ENCODE data around the gene MARCHF9. TPM values are rescaled to one million over a fixed set of nuclear protein-coding genes. Genes with fewer than 3 reads are reported as not detected.

The MARCHF9 gene
- total RNA-seq, 1 donor from 2014 or later = 13.8 TPM

- intact Hi-C loops (cut with micrococcal nuclease) = no loop called here
- H3K4me3 ChIP-seq = peak overlapping the region; percentile 78
- DNase-seq = peak; percentile 59
- H3K36me3 ChIP-seq = no peaks in the 10 kb centered on the region
- no peaks in the 10 kb centered on the region for H3K9me3 ChIP-seq (replicated peaks)
- peaks cover 23% of the 10 kb centered on the region for H3K4me1 ChIP-seq
- H3K27me3 ChIP-seq (ENCODE audit: low read depth) = peaks cover 61% of the 10 kb centered on the region
- TF ChIP-seq CTCF (IDR thresholded peaks at IDR 0.05; ENCODE audit: borderline replicate concordance) = peak; percentile 53
- H3K27ac ChIP-seq (replicated peaks) = peak overlapping the region; percentile 85
Measured at GRCh38 chr12:57726884-57727757, 27.8 kb upstream of the MARCHF9 start.

- Histone ChIP-seq H3K9me3 (replicated peaks) (no peaks in the 10 kb centered on the region), H3K27me3 (ENCODE audit: low read depth) (peaks cover 69% of the 10 kb centered on the region), H3K4me3 (peak overlapping the region; percentile 78), H3K4me1 (peaks cover 23% of the 10 kb centered on the region), H3K27ac (replicated peaks) (peak overlapping the region; percentile 85), H3K36me3 (no peaks in the 10 kb centered on the region)
- no peak for DNase-seq
- intact Hi-C loops (cut with micrococcal nuclease) = no loop called here
- TF ChIP-seq CTCF (IDR thresholded peaks at IDR 0.05; ENCODE audit: borderline replicate concordance) = no peak
Measured at GRCh38 chr12:57727758-57728395, 27.0 kb upstream of the MARCHF9 start.

- TF ChIP-seq CTCF (IDR thresholded peaks at IDR 0.05; ENCODE audit: borderline replicate concordance) = no peak
- Histone ChIP-seq H3K36me3 (no peaks in the 10 kb centered on the region), H3K4me1 (peaks cover 23% of the 10 kb centered on the region)
Measured at GRCh38 chr12:57729321-57729844, 25.5 kb upstream of the MARCHF9 start.

DNA sequence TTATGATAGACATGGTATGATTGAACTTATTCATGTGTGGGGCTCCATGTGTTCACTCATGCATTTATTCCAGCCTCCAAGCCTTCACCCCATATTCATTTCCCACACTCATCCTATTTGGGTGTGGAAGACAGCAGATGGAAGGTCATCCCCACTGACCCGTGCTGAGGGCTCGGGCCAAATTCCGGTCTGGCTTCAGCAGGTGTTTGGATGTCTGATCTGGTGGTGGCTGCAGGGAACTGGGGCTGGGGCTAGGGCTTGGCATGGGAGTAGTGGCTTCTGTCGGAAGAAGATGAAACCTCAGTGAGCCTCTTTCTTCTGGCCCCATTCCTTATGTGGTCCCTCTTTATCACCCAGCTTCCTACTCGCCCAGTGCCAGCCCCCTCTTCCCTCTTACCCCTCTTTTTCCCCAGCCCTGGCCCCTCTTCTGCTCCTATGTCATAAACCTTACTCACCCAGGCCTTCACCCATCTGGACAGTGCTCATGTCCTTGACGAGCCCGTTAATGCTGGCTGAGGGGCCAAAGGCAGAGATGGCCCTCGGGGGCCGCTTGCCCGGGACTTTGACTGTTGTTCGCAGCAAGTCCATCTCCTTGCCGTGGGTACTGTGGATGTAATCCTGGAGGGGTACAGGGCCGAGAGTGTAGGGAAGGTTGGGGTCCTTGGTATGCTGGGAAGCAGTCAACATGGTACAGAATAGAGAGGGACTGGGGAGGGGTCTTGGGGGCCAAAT lies 24.4 kb upstream of the MARCHF9 start:
- TF ChIP-seq CTCF (IDR thresholded peaks at IDR 0.05; ENCODE audit: borderline replicate concordance) = no peak
- H3K4me3 ChIP-seq = no peak overlapping the region
- DNase-seq = no peak
- H3K27me3 ChIP-seq (ENCODE audit: low read depth) = peaks cover 80% of the 10 kb centered on the region
- no peak overlapping the region for H3K27ac ChIP-seq (replicated peaks)
- H3K4me1 ChIP-seq = peaks cover 28% of the 10 kb centered on the region
- H3K36me3 ChIP-seq = no peaks in the 10 kb centered on the region
- H3K9me3 ChIP-seq (replicated peaks) = no peaks in the 10 kb centered on the region
- intact Hi-C loops (cut with micrococcal nuclease) = no loop called here

More at GRCh38 chr12:57729321-57729844, 25.5 kb upstream of the MARCHF9 start:
- H3K27me3 ChIP-seq (ENCODE audit: low read depth) = peaks cover 79% of the 10 kb centered on the region
- no peaks in the 10 kb centered on the region for H3K9me3 ChIP-seq (replicated peaks)
- intact Hi-C loops (cut with micrococcal nuclease) = no loop called here
- DNase-seq = no peak
- peak overlapping the region; percentile 12 for H3K27ac ChIP-seq (replicated peaks)
- no peak overlapping the region for H3K4me3 ChIP-seq

GRCh38 chr12:57731411-57732080 lies 23.4 kb upstream of the MARCHF9 start:
- H3K9me3 ChIP-seq (replicated peaks) = no peaks in the 10 kb centered on the region
- no peak for TF ChIP-seq CTCF (IDR thresholded peaks at IDR 0.05; ENCODE audit: borderline replicate concordance)
- intact Hi-C loops (cut with micrococcal nuclease) = no loop called here
- H3K4me3 ChIP-seq = no peak overlapping the region
- DNase-seq = no peak
- no peak overlapping the region for H3K27ac ChIP-seq (replicated peaks)
- H3K4me1 ChIP-seq = peaks cover 29% of the 10 kb centered on the region
- peaks cover 81% of the 10 kb centered on the region for H3K27me3 ChIP-seq (ENCODE audit: low read depth)
- no peaks in the 10 kb centered on the region for H3K36me3 ChIP-seq
